HG03135 (cell line): ENCODE measurements around the gene PHC3.

Experiments
- ATAC-seq: cut with Tn5 transposase; IDR thresholded peaks from one replicate; pipeline ENCODE4 v1.9.1; 2021; ENCODE audit warnings: mild to moderate bottlenecking, moderate library complexity; ENCODE audit not compliant: unreplicated experiment

Gene PHC3

GRCh38 chr3:170079536-170080165 is 101.9 kb downstream of the PHC3 start:
- no peak for ATAC-seq

- ATAC-seq: no peak
Measured at GRCh38 chr3:170078620-170079281, 102.8 kb downstream of the PHC3 start.

- ATAC-seq: no peak
Measured at GRCh38 chr3:170077361-170077760, 104.2 kb downstream of the PHC3 start.

- ATAC-seq: no peak
Measured at GRCh38 chr3:170076715-170077238, 104.8 kb downstream of the PHC3 start.

- ATAC-seq: no peak
Measured at GRCh38 chr3:170075441-170076091, 106.0 kb downstream of the PHC3 start.

GRCh38 chr3:170064108-170064507 is 117.4 kb downstream of the PHC3 start:
- ATAC-seq: no peak

- ATAC-seq: no peak
Measured at GRCh38 chr3:170063691-170064090, 117.8 kb downstream of the PHC3 start.

GRCh38 chr3:170062769-170063168 is 118.8 kb downstream of the PHC3 start:
- no peak for ATAC-seq

- ATAC-seq: no peak
Measured at GRCh38 chr3:170062068-170062467, 119.5 kb downstream of the PHC3 start.

- no peak for ATAC-seq
Measured at GRCh38 chr3:170059447-170059846, 122.1 kb downstream of the PHC3 start.

- no peak for ATAC-seq
Measured at GRCh38 chr3:170058127-170058526, 123.4 kb downstream of the PHC3 start.

GRCh38 chr3:170057550-170057949 is 124.0 kb downstream of the PHC3 start:
- no peak for ATAC-seq

GRCh38 chr3:170056710-170057454 is 124.7 kb downstream of the PHC3 start:
- peak; percentile 94 for ATAC-seq

GRCh38 chr3:170055209-170055608 is 126.3 kb downstream of the PHC3 start:
- peak; percentile 56 for ATAC-seq

GRCh38 chr3:170054204-170054603 is 127.3 kb downstream of the PHC3 start:
- no peak for ATAC-seq

GRCh38 chr3:170052398-170052797 is 129.1 kb downstream of the PHC3 start:
- ATAC-seq: no peak

GRCh38 chr3:170050753-170051152 is 130.8 kb downstream of the PHC3 start:
- ATAC-seq: no peak

- no peak for ATAC-seq
Measured at GRCh38 chr3:170049146-170050000, 132.2 kb downstream of the PHC3 start.

- no peak for ATAC-seq
Measured at GRCh38 chr3:170047133-170047404, 134.5 kb downstream of the PHC3 start.

- no peak for ATAC-seq
Measured at GRCh38 chr3:170046269-170047132, 135.0 kb downstream of the PHC3 start.
